ENCODE data around the gene THAP3. TPM values are rescaled to one million over a fixed set of nuclear protein-coding genes. Genes with fewer than 3 reads are reported as not detected.

THAP3 gene
- total RNA-seq, 1 donor from 2014 or later: 13.5 TPM

DNA sequence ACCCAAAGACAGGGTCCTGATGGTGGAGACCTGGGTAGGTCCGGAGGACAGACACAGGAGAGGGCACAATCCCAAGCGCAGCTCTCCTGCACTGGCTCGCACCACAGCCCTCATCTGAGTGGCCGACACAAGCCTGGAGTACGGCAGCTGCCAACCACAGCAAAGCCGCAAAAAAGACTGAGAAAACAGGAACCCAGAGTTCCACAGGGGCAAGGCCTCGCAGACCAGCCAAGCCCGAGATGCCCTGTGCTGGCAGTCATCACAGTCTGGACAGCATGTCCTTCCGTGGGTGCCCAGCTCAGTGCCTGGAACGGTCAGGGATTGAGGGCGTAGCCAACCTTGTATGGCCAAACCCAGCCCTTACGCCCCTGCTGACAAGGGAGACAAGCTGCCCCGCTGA, 33.4 kb upstream of the THAP3 start:
- no peaks in the 10 kb centered on the region for H3K9me3 Mint-ChIP-seq (ENCODE audit: unreplicated experiment)
- H3K27ac Mint-ChIP-seq (ENCODE audit: unreplicated experiment): no peak overlapping the region
- peaks cover 8% of the 10 kb centered on the region for H3K27me3 Mint-ChIP-seq (ENCODE audit: unreplicated experiment)
- no peak overlapping the region for H3K4me3 Mint-ChIP-seq (ENCODE audit: unreplicated experiment)
- no peak for DNase-seq (ENCODE audit: low spot score)
- H3K4me1 Mint-ChIP-seq (ENCODE audit: unreplicated experiment): no peaks in the 10 kb centered on the region
- H3K36me3 Mint-ChIP-seq (ENCODE audit: low read depth, unreplicated experiment): peaks cover 3% of the 10 kb centered on the region
- TF ChIP-seq CTCF (IDR thresholded peaks at IDR 0.05; ENCODE audit: unreplicated experiment): no peak

DNA sequence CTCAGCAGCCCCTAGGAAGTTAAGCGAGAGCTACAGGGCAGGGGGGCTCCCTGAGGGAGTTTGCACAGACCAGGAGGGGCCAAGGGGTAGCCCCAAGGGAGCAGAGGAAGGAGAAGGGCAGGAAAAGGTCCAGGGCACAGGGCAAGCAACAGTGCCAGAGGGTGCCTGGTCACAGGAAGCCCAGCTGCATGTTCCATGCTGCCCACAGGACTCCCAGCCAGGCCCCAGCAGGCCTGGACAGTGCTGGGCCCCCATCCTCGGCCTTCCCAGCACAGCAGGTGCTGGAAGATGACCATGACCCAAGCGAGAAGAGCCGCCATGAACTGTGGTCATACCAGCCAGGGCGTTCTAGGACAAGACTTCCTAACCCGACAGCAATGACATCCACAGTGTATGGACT, 33.0 kb upstream of the THAP3 start:
- Mint-ChIP-seq H3K27me3 (ENCODE audit: unreplicated experiment) (peaks cover 8% of the 10 kb centered on the region), H3K27ac (ENCODE audit: unreplicated experiment) (no peak overlapping the region), H3K4me1 (ENCODE audit: unreplicated experiment) (no peaks in the 10 kb centered on the region), H3K9me3 (ENCODE audit: unreplicated experiment) (no peaks in the 10 kb centered on the region), H3K4me3 (ENCODE audit: unreplicated experiment) (no peak overlapping the region), H3K36me3 (ENCODE audit: low read depth, unreplicated experiment) (peaks cover 6% of the 10 kb centered on the region)
- DNase-seq (ENCODE audit: low spot score): no peak
- no peak for TF ChIP-seq CTCF (IDR thresholded peaks at IDR 0.05; ENCODE audit: unreplicated experiment)

DNA sequence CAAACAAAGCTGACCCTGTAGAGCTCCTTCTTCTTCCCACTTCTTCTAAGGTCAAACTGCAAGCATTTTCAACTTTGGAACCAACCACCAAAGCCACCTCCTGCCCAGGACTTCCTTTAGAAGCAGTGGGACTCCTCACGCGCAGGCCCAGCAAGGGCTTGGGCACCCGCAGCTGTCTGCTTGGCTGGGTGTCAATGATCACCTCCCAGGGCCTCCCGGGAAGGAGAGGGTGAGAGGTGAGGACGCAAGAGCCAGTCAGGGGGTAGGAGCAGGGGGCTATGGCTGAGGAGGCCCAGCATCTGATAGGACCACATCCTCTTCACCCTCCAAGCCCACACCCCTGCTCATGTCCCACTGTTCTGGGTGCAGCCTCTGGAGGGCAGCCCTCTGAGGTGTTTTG, 32.2 kb upstream of the THAP3 start:
- no peaks in the 10 kb centered on the region for H3K9me3 Mint-ChIP-seq (ENCODE audit: unreplicated experiment)
- TF ChIP-seq CTCF (IDR thresholded peaks at IDR 0.05; ENCODE audit: unreplicated experiment): no peak
- H3K4me3 Mint-ChIP-seq (ENCODE audit: unreplicated experiment): no peak overlapping the region
- DNase-seq (ENCODE audit: low spot score): no peak
- peaks cover 8% of the 10 kb centered on the region for H3K27me3 Mint-ChIP-seq (ENCODE audit: unreplicated experiment)
- H3K4me1 Mint-ChIP-seq (ENCODE audit: unreplicated experiment): no peaks in the 10 kb centered on the region
- H3K27ac Mint-ChIP-seq (ENCODE audit: unreplicated experiment): no peak overlapping the region
- H3K36me3 Mint-ChIP-seq (ENCODE audit: low read depth, unreplicated experiment): peaks cover 6% of the 10 kb centered on the region

GRCh38 chr1:6592865-6593593, 31.6 kb upstream of the THAP3 start:
- no peak overlapping the region for H3K27ac Mint-ChIP-seq (ENCODE audit: unreplicated experiment)
- DNase-seq (ENCODE audit: low spot score): no peak
- H3K4me1 Mint-ChIP-seq (ENCODE audit: unreplicated experiment): no peaks in the 10 kb centered on the region
- no peak overlapping the region for H3K4me3 Mint-ChIP-seq (ENCODE audit: unreplicated experiment)
- no peak for TF ChIP-seq CTCF (IDR thresholded peaks at IDR 0.05; ENCODE audit: unreplicated experiment)
- peaks cover 8% of the 10 kb centered on the region for H3K27me3 Mint-ChIP-seq (ENCODE audit: unreplicated experiment)
- no peaks in the 10 kb centered on the region for H3K9me3 Mint-ChIP-seq (ENCODE audit: unreplicated experiment)
- peaks cover 6% of the 10 kb centered on the region for H3K36me3 Mint-ChIP-seq (ENCODE audit: low read depth, unreplicated experiment)

DNA sequence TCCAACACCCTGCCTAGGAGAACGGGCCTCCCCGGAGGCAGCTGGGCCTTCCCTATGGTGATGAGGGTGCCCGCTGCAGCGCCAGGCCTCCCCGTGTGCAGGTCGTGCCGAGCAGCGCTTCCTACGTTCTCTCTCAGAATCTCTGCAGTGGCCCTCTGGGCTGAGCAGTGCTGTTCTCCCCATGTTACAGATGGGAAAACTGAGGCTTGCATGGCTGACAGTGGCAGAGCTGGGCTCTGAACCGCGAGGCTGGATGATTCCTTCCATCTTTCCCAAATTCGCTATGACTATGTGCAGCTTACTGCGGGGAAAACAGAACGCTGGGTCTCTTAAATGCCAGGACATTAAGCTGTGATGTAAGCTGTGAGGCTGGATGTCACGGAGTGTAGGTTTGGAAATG, 30.9 kb upstream of the THAP3 start:
- DNase-seq (ENCODE audit: low spot score): no peak
- H3K27me3 Mint-ChIP-seq (ENCODE audit: unreplicated experiment): peaks cover 7% of the 10 kb centered on the region
- no peak overlapping the region for H3K27ac Mint-ChIP-seq (ENCODE audit: unreplicated experiment)
- H3K4me3 Mint-ChIP-seq (ENCODE audit: unreplicated experiment): peak overlapping the region; percentile 40
- H3K9me3 Mint-ChIP-seq (ENCODE audit: unreplicated experiment): no peaks in the 10 kb centered on the region
- no peaks in the 10 kb centered on the region for H3K4me1 Mint-ChIP-seq (ENCODE audit: unreplicated experiment)
- peaks cover 6% of the 10 kb centered on the region for H3K36me3 Mint-ChIP-seq (ENCODE audit: low read depth, unreplicated experiment)
- no peak for TF ChIP-seq CTCF (IDR thresholded peaks at IDR 0.05; ENCODE audit: unreplicated experiment)

All from endothelial cell (in vitro differentiated cells).